ENCODE results near the gene MCOLN3.

MCOLN3 gene

GRCh38 chr1:84975035-84975434, 73.3 kb downstream of the MCOLN3 start:
- DNase-seq (ENCODE audit: insufficient read length) (no peak), FAIRE-seq (no peak)
- no peak for TF ChIP-seq POLR2AphosphoS5 (IDR thresholded peaks at IDR 0.05; ENCODE audit: low read depth, low read length)
- TF ChIP-seq TAF1 (IDR thresholded peaks at IDR 0.05; ENCODE audit: borderline replicate concordance, low read depth, low read length), result no peak
- TF ChIP-seq POLR2A (IDR thresholded peaks at IDR 0.05; ENCODE audit: low read depth, low read length), result no peak

GRCh38 chr1:84973498-84974334, 74.6 kb downstream of the MCOLN3 start:
- DNase-seq (ENCODE audit: insufficient read length) (no peak), FAIRE-seq (peak; percentile 93)
- TF ChIP-seq POLR2AphosphoS5 (IDR thresholded peaks at IDR 0.05; ENCODE audit: low read depth, low read length), result no peak
- no peak for TF ChIP-seq TAF1 (IDR thresholded peaks at IDR 0.05; ENCODE audit: borderline replicate concordance, low read depth, low read length)
- TF ChIP-seq POLR2A (IDR thresholded peaks at IDR 0.05; ENCODE audit: low read depth, low read length), result no peak

- peak; percentile 84 for FAIRE-seq
- no peak for TF ChIP-seq POLR2AphosphoS5 (IDR thresholded peaks at IDR 0.05; ENCODE audit: low read depth, low read length)
- no peak for TF ChIP-seq TAF1 (IDR thresholded peaks at IDR 0.05; ENCODE audit: borderline replicate concordance, low read depth, low read length)
- TF ChIP-seq POLR2A (IDR thresholded peaks at IDR 0.05; ENCODE audit: low read depth, low read length), result no peak
- no peak for DNase-seq (ENCODE audit: insufficient read length)
These were observed 75.8 kb downstream of the MCOLN3 start for GRCh38 chr1:84972377-84972987.

- DNase-seq (ENCODE audit: insufficient read length), result no peak
- FAIRE-seq, result no peak
- TF ChIP-seq TAF1 (IDR thresholded peaks at IDR 0.05; ENCODE audit: borderline replicate concordance, low read depth, low read length), result no peak
- no peak for TF ChIP-seq POLR2A (IDR thresholded peaks at IDR 0.05; ENCODE audit: low read depth, low read length)
These were observed 76.3 kb downstream of the MCOLN3 start for GRCh38 chr1:84971957-84972356.

- DNase-seq (ENCODE audit: insufficient read length), result no peak
- peak; percentile 85 for FAIRE-seq
- TF ChIP-seq POLR2AphosphoS5 (IDR thresholded peaks at IDR 0.05; ENCODE audit: low read depth, low read length) (peak; percentile 70; the same call in 1 of the 2 replicates), POLR2A (IDR thresholded peaks at IDR 0.05; ENCODE audit: low read depth, low read length) (peak; percentile 23; the same call in 1 of the 2 replicates), TAF1 (IDR thresholded peaks at IDR 0.05; ENCODE audit: borderline replicate concordance, low read depth, low read length) (no peak)
These were observed 78.6 kb downstream of the MCOLN3 start for GRCh38 chr1:84969489-84970250.

- FAIRE-seq, result no peak
These were observed 79.4 kb downstream of the MCOLN3 start for GRCh38 chr1:84968865-84969264.

GRCh38 chr1:84968101-84968500, 80.2 kb downstream of the MCOLN3 start:
- DNase-seq (ENCODE audit: insufficient read length) (no peak), FAIRE-seq (no peak)
- TF ChIP-seq POLR2AphosphoS5 (IDR thresholded peaks at IDR 0.05; ENCODE audit: low read depth, low read length) (no peak), POLR2A (IDR thresholded peaks at IDR 0.05; ENCODE audit: low read depth, low read length) (no peak; the same call in 1 of the 2 replicates), TAF1 (IDR thresholded peaks at IDR 0.05; ENCODE audit: borderline replicate concordance, low read depth, low read length) (no peak)

More at GRCh38 chr1:84968865-84969264, 79.4 kb downstream of the MCOLN3 start:
- TF ChIP-seq POLR2AphosphoS5 (IDR thresholded peaks at IDR 0.05; ENCODE audit: low read depth, low read length) (no peak), TAF1 (IDR thresholded peaks at IDR 0.05; ENCODE audit: borderline replicate concordance, low read depth, low read length) (no peak), POLR2A (IDR thresholded peaks at IDR 0.05; ENCODE audit: low read depth, low read length) (no peak)
- DNase-seq (ENCODE audit: insufficient read length), result no peak
